Sigmoid colon (tissue), 7 donors: Measurements from ENCODE around the gene GRID1. TPM values are rescaled to one million over a fixed set of nuclear protein-coding genes. Genes with fewer than 3 reads are reported as not detected.
A peak's percentile ranks its signal among the peaks of the same experiment; 100 is the strongest.

Experiments
- DNase-seq: peaks from one replicate; pipeline ENCODE4 v3.0.0-alpha.2; 2019
- H3K27ac ChIP-seq, 4 donors: fragments of 200-600 bp; sonication (generic); one replicate each; pipeline ENCODE4 v1.5.1; 2016 to 2019; ENCODE audit warnings: mild to moderate bottlenecking in 1 of 4
- H3K27me3 ChIP-seq, 3 donors: fragments of 200-600 bp; sonication (generic); one replicate each; pipeline ENCODE4 v1.5.1; 2019; ENCODE audit warnings: mild to moderate bottlenecking in 1 of 3
- H3K36me3 ChIP-seq, 4 donors: fragments of 200-600 bp; sonication (generic); one replicate each; pipeline ENCODE4 v1.5.1; 2016 to 2019
- H3K4me1 ChIP-seq, 4 donors: fragments of 200-600 bp; sonication (generic); one replicate each; pipeline ENCODE4 v1.5.1; 2017 to 2019
- H3K4me3 ChIP-seq, 4 donors: fragments of 200-600 bp; sonication (generic); one replicate each; pipeline ENCODE4 v1.5.1; 2017 to 2019; ENCODE audit warnings: mild to moderate bottlenecking in 2 of 4, moderate library complexity in 1 of 4
- H3K9me3 ChIP-seq, 4 donors: fragments of 200-600 bp in 3 of 4; sonication (generic) in 3 of 4; one replicate each; pipeline versions ENCODE4 v1.5.1 to v1.6.1; 2013 to 2019
- EP300 ChIP-seq, 4 donors: sonication (generic); formaldehyde crosslinking; IDR thresholded peaks; one replicate each; pipeline ENCODE4 v1.6.1; 2017; ENCODE audit warnings: antibody characterized with exemption in 4 of 4
- POLR2A ChIP-seq, 2 donors: fragments of 450-650 bp; IDR thresholded peaks; one replicate each; pipeline ENCODE4 v1.6.1; 2016; ENCODE audit warnings: antibody characterized with exemption in 2 of 2, mild to moderate bottlenecking in 2 of 2, moderate library complexity in 2 of 2
- POLR2AphosphoS5 ChIP-seq, 4 donors: sonication (generic); formaldehyde crosslinking; IDR thresholded peaks; one replicate each; pipeline ENCODE4 v1.6.1; 2017; ENCODE audit warnings: antibody characterized with exemption in 4 of 4
- WGBS, 2 donors: extraction: QIAGEN DNeasy Blood & Tissue Kit; methylation state at CpG; one replicate each; pipeline ENCODE4 v1.1.7; 2013; 5-methylcytosine and 5-hydroxymethylcytosine counted together
- intact Hi-C: fragments of 100-400 bp; cut with DNase I; formaldehyde crosslinking; loops from one replicate; pipeline ENCODE4 v1.15.1; 2023
- polyA plus RNA-seq, 3 donors: library from polyadenylated mRNA; stranded (reverse); fragments of 200-250 nt; gene quantifications; one replicate each; pipeline ENCODE4 v1.2.3, GENCODE V29; 2013
- total RNA-seq, 4 donors: library from RNA; depleted of rRNA; stranded (reverse); fragments of >200 nt; gene quantifications; one replicate each; pipeline ENCODE4 v1.1.0, GENCODE V29; 2016
- TF ChIP-seq, protein P1 (sequence below), 4 experiments: fragments of 450-650 bp in 3 of 4; fragments of 200-600 bp in 1 of 4; IDR thresholded peaks; one replicate each; pipeline ENCODE4 v1.5.1; 2016 to 2019; ENCODE audit warnings: antibody characterized with exemption in 4 of 4, mild to moderate bottlenecking in 3 of 4, moderate library complexity in 2 of 4
- donor health status: healthy with polysubstance abuse.
- donor health status: Bipolar disorder and iron deficiency.
- donor health status: healthy.

Gene GRID1
- total and polyA plus RNA-seq, 7 donors, result 0.66 to 4.7 (median 1.1) TPM; not detected in 2

DNA sequence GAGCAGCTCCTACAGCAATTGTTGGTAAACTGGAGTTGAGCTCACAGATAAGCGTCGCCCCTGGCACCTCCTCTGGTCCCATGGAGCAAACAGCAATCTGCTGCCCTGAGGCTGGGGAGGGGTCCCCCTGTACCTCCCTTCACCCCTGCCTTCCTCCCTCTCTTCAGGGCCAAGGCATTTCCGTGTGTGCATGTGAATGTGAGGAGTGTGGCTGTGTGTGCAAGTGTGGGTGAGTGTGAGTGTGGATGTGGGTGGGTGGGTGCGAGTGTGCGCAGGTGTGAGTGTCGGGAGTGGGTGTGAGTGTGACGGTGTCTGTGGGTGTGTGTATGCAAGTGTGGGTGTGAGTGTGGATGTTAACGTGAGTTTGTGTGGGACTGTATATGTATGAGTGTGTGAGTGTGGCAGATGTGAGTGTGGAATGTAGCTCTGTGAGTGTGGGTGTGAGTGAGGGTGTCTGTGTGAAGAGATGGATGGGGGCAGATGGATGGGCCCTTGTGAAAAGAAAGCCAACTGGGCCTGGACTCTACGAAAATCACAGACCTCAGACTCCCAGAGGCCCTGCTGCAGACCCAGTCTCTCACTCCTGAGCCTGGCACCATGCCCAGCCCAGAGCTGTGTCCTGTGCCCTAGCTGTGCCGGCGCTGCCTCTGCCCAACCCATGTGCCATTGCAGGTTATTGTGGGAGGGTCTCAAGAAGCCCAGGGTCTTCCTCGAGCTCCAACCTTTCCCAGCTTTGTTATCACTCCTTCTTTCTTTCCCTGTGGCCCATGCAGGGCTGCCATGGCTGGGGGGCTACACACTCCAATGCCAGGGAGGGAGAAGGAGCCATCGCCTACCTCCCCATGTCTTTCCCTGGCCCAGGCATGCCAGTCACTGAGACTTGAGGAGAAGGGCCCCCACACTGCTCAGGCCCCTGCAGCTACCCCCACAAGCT, 73.9 kb downstream of the GRID1 start:
- no peaks in the 10 kb centered on the region for H3K36me3 ChIP-seq
- intact Hi-C loops, result no loop called here
- H3K4me3 ChIP-seq, result no peak overlapping the region
- no peaks in the 10 kb centered on the region for H3K4me1 ChIP-seq
- H3K9me3 ChIP-seq, result no peaks in the 10 kb centered on the region
- H3K27me3 ChIP-seq, result no peaks in the 10 kb centered on the region
- TF ChIP-seq EP300 (IDR thresholded peaks at IDR 0.05) (no peak), POLR2AphosphoS5 (IDR thresholded peaks at IDR 0.05) (no peak), POLR2A (IDR thresholded peaks at IDR 0.05) (no peak)
- TF ChIP-seq, protein P1, sequence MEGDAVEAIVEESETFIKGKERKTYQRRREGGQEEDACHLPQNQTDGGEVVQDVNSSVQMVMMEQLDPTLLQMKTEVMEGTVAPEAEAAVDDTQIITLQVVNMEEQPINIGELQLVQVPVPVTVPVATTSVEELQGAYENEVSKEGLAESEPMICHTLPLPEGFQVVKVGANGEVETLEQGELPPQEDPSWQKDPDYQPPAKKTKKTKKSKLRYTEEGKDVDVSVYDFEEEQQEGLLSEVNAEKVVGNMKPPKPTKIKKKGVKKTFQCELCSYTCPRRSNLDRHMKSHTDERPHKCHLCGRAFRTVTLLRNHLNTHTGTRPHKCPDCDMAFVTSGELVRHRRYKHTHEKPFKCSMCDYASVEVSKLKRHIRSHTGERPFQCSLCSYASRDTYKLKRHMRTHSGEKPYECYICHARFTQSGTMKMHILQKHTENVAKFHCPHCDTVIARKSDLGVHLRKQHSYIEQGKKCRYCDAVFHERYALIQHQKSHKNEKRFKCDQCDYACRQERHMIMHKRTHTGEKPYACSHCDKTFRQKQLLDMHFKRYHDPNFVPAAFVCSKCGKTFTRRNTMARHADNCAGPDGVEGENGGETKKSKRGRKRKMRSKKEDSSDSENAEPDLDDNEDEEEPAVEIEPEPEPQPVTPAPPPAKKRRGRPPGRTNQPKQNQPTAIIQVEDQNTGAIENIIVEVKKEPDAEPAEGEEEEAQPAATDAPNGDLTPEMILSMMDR (IDR thresholded peaks at IDR 0.05), result no peak
- 55 to 68% methylated on average over 13 of the region's 13 CpGs for WGBS, 2 donors
- H3K27ac ChIP-seq, result no peak overlapping the region
- peak; percentile 30 for DNase-seq

DNA sequence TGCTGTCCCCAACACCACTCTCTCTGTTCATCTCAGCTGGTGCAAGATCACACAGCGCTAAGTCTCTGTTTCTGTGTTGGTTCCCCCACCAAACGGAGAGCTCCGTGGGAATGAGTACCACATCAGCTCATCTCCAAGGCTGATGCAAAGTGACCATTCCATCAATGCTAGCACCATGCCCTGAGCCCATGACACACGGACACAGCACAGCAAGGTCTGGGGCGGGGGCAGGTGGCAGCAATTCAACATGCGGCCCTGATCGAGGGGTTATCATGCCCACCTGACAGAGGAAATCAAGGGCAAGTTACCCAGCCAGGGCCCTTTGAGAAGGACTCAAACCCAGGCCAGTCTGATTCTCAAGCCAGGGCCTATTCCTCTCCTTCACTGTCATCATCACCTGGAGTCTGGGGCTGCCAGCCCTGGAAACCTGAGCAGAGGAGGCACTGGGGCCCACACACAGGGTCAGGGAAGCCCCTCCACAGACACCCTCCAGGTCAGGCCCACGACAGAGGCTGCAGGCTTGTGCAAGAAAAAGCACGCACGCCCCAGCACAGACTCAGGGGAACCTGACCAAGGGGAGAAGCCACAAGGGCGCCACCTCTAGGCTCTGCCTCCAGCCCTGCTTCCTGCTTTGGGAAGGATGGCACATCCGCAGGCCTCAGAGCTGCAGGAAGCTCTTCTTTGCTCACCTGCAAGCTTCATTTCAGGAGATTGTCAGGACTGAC, 74.8 kb downstream of the GRID1 start:
- Histone ChIP-seq H3K27ac (no peak overlapping the region), H3K4me1 (no peaks in the 10 kb centered on the region), H3K9me3 (no peaks in the 10 kb centered on the region), H3K36me3 (no peaks in the 10 kb centered on the region), H3K4me3 (no peak overlapping the region), H3K27me3 (no peaks in the 10 kb centered on the region)
- WGBS, 2 donors, result 64 to 69% methylated on average over 12 of the region's 12 CpGs
- intact Hi-C loops, result no loop called here
- no peak for TF ChIP-seq POLR2A (IDR thresholded peaks at IDR 0.05)
- TF ChIP-seq, protein P1 (IDR thresholded peaks at IDR 0.05), result no peak
- no peak for TF ChIP-seq EP300 (IDR thresholded peaks at IDR 0.05)
- no peak for TF ChIP-seq POLR2AphosphoS5 (IDR thresholded peaks at IDR 0.05)
- peak; percentile 33 for DNase-seq

DNA sequence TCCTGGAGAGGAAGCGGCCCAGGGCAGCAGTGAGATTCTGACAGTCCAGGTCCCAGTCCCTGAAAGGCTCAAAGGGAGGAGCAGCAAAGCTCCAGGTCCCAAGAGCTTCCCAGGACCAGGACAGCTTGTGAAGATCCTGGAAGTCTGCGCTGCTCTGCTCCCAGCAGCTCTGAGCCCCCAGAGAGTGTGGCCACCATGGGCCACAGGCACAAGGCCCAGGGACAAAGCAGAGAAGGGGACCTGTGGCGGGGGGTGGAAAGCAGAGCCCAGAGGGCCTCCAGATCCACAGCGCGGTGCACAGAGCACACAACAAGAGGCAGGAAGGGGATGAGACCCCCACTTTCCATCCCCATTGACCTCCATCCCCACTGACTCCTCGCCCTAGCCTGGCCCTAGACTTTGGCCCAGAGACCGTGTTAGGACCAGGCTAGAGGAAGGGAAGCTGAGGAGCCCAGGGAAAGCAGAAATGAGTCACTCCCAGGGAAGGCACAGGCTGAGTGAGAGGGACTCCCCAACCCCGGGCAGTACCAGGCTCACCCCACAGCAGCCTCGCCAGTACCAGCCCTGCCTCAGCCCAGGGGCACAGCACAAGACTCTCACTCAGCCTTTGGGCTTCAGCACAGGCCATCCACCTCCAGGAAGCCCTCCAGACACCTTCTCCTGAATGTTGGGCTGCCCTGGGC, 75.5 kb downstream of the GRID1 start:
- Histone ChIP-seq H3K36me3 (no peaks in the 10 kb centered on the region), H3K9me3 (no peaks in the 10 kb centered on the region), H3K27ac (no peak overlapping the region), H3K4me3 (no peak overlapping the region), H3K27me3 (no peaks in the 10 kb centered on the region), H3K4me1 (no peaks in the 10 kb centered on the region)
- DNase-seq, result peak; percentile 43
- intact Hi-C loops, result no loop called here
- no peak for TF ChIP-seq EP300 (IDR thresholded peaks at IDR 0.05)
- TF ChIP-seq POLR2AphosphoS5 (IDR thresholded peaks at IDR 0.05), result no peak
- TF ChIP-seq, protein P1 (IDR thresholded peaks at IDR 0.05), result no peak
- TF ChIP-seq POLR2A (IDR thresholded peaks at IDR 0.05), result no peak
- WGBS, 2 donors, result 65 to 81% methylated on average over 9 of the region's 9 CpGs

DNA sequence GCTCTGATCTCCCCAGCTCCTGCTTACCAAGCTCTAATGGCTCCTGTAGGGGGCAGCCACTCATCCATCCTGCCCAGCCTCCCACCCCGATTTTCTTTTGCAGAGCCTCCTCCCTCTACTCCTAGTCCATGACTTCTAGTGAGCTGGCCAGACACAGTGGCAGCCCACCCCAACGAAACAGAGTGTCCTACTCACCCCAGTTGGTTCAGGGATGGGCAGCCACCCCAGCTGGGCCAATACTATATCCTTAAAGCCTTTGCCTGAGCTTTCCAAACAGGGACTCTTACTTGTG, 77.1 kb downstream of the GRID1 start:
- WGBS, 2 donors, result 48 to 58% methylated on average over 2 of the region's 2 CpGs
- Histone ChIP-seq H3K36me3 (no peaks in the 10 kb centered on the region), H3K4me1 (no peaks in the 10 kb centered on the region), H3K4me3 (no peak overlapping the region), H3K27ac (no peak overlapping the region), H3K27me3 (no peaks in the 10 kb centered on the region), H3K9me3 (no peaks in the 10 kb centered on the region)
- intact Hi-C loops, result no loop called here
- TF ChIP-seq POLR2AphosphoS5 (IDR thresholded peaks at IDR 0.05) (no peak), EP300 (IDR thresholded peaks at IDR 0.05) (no peak), POLR2A (IDR thresholded peaks at IDR 0.05) (no peak)
- TF ChIP-seq, protein P1 (IDR thresholded peaks at IDR 0.05), result no peak
- peak; percentile 26 for DNase-seq
